ENCODE data around the gene RAET1E. TPM values are rescaled to one million over a fixed set of nuclear protein-coding genes. Genes with fewer than 3 reads are reported as not detected.
"Not testable (repeated sequence)": the region's sequence is repeated elsewhere in the genome, so short reads cannot be mapped to it uniquely, and the experiment has no call there.

The RAET1E gene
- total RNA-seq, 2 donors from 2014 or later: 1.6 TPM; not detected in 1

DNA sequence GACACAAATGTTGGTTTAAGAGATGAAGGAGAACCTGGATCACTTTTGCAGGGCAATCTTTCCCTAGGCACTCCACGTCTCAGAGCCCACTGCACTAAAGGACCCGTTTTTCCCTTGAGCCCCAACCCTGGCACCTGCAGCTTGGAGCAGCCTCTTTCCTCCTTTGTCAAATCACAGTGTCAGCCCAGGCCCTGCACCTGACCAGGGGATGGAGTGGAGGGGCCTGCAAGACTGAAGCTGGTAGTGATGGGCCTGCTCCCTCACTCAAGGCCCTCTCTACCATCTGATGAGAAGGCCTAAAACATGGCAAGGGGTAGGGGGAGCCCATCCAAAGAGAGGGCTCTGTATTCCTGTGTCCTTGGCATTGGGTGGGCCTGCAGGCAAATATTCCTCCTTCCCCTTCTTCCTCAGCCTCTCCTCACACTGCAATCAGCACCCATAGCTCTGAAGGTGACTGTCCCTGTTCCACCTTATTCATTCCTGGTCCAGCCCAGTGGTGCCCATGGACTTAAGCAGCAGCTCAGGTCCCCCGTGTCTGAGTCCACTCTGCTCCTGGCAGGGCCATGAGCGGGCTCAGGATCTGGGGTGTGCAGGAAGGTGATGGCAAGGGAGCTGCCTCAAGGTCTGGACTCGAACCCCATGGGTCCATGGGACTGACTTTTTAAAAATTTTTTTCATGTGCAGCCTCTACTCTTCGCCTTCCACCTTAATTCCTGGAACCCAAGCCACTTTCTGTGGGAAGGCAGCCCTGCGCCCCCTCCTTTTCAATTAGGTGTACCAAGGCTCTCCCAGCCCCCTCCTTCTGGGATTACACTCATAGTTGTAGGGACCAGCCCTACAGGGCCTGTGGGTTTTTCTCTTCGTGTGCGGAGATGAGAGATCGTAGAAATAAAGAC, 18.3 kb upstream of the RAET1E start:
- intact Hi-C loops (cut with DNase I): no loop called here
- peak; percentile 62 for DNase-seq (ENCODE audit: low spot score)

DNA sequence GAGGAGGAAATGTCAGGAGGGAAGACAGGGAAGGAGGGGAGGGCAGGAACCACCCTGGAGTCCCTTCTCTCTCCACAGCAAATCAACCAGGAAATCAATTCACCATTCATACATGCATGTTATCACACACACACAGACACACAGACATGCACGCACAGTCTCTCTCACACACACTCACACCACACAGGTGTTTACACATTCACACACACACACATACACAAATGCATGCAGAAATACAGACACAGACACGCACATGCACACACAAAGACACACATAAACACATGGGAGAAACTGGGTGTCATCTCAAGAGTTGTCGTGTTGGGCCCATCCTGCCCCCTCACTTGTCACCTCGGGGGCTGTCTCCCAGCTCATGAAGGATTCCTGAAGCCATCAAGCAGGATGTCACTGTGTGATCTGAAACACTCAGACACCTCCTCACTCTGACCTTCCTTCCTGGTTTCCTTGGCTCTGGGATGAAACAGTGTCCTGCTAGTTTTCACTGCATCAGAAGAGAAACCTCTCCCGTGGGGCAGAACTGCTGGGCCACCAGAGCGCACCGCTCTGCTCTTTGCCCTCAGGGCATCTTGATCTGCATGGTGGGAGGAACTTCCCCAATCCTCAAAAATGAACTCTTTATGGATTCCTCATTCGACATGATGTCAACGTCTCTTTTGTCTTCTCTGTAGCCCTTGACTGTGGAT, 15.8 kb upstream of the RAET1E start:
- intact Hi-C loops (cut with DNase I): no loop called here
- peak; percentile 51 for DNase-seq (ENCODE audit: low spot score)

GRCh38 chr6:149913085-149913484, 15.2 kb upstream of the RAET1E start:
- intact Hi-C loops (cut with DNase I): no loop called here
- peak; percentile 31 for DNase-seq (ENCODE audit: low spot score)

- DNase-seq (ENCODE audit: low spot score): peak; percentile 48
- intact Hi-C loops (cut with DNase I): not testable (repeated sequence)
Measured at GRCh38 chr6:149912680-149913079, 14.8 kb upstream of the RAET1E start.

DNA sequence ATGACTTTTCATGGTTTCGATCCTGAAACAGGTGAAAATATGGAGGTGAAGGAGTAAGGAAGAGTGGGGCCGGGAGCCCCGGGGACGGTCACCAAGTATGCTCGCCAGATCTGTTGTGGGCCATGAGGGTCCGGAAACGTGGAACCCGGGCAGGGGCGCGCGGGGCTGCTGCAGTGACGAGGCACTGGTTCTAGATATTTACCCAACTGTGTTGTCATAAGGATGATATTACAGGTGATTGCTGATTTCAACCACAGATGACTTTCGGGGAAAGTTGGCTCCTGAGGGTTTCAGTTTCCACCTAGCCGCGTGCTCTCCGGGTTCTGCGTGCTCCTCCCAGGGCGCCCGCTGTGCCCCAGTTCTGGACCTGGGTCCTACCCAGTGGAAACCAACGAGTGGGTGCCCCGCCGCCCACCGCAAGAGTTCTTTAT, 12.8 kb upstream of the RAET1E start:
- peak; percentile 73 for DNase-seq (ENCODE audit: low spot score)
- intact Hi-C loops (cut with DNase I): no loop called here

- intact Hi-C loops (cut with DNase I): no loop called here
- DNase-seq (ENCODE audit: low spot score): peak; percentile 73
Measured at GRCh38 chr6:149909701-149910470, 12.0 kb upstream of the RAET1E start.

GRCh38 chr6:149908480-149908879, 10.6 kb upstream of the RAET1E start:
- peak; percentile 14 for DNase-seq (ENCODE audit: low spot score)
- intact Hi-C loops (cut with DNase I): not testable (repeated sequence)

DNA sequence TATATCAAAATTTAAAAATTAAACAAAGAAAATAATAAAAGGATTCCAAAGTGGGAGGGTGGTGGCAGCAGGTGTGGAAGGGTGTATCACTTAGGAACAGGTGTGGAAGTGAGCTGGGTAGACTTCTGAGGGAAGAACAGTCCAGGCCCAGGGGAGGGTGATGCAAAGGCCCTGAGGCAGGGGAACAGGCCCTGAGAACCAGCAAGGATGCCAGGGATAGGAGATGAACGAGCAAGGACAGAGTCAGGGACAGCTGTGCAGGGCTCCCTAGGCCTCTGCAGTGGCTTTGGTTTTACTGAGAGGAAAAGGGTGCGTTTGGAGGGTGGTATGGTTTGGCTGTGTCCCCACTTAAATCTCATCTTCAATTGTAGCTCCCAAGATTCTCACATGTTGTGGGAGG, 9.4 kb upstream of the RAET1E start:
- DNase-seq (ENCODE audit: low spot score): peak; percentile 25
- intact Hi-C loops (cut with DNase I): no loop called here

GRCh38 chr6:149906405-149906804, 8.5 kb upstream of the RAET1E start:
- intact Hi-C loops (cut with DNase I): no loop called here

DNA sequence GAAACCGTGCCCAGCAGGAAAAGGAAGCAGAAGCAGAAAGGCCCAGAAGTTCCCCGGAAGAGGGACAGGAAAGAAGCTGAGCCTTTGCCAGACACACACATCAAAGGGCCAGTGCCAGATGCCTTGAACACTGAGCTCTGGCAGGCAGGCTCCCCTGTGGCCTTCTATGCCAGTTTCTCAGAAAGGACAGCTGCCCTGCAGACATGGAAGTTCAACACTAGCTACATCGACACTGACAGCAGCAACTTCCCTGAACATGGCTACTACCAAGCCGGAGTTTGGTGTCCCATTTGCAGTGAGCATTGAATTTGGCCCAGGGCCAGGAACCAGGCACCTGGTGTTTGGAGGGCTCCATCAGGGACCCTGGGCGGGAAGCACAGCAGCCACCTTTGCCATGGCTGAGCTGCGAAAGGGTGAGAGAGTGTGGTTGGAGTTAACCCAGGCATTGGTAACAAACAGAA, 8.0 kb upstream of the RAET1E start:
- DNase-seq (ENCODE audit: low spot score): no peak
- intact Hi-C loops (cut with DNase I): no loop called here

More at GRCh38 chr6:149906405-149906804, 8.5 kb upstream of the RAET1E start:
- peak; percentile 46 for DNase-seq (ENCODE audit: low spot score)

DNA sequence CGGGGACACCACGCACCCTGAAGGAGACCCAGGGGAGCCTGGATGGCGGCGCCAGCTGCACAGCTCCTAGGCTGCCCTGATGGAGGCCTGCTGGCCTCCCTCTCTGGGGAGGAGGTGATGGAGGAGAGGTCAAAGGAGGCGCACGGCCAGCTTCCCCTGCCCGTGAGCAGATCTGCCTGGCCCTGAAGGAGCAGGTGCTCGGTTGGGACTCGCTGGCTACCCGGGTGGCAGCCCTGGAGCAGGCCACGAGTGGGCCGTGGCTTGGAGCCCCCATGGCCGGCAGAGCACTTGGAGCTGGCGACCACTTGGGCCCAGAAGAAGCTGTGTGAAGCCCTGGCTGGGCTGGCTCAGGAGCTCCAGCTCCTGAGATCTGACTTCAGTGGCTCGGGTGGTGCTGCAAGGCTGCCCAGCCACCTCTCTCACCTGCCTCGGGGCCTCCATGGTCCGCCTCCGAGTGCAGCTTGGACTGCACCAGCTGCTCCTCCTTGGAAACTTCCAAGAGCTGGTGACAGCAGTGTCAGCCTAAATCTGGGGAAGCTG, 7.5 kb upstream of the RAET1E start:
- peak; percentile 75 for DNase-seq (ENCODE audit: low spot score)
- intact Hi-C loops (cut with DNase I): no loop called here

- intact Hi-C loops (cut with DNase I): no loop called here
- DNase-seq (ENCODE audit: low spot score): peak; percentile 68
Measured at GRCh38 chr6:149904661-149905370, 6.9 kb upstream of the RAET1E start.

DNA sequence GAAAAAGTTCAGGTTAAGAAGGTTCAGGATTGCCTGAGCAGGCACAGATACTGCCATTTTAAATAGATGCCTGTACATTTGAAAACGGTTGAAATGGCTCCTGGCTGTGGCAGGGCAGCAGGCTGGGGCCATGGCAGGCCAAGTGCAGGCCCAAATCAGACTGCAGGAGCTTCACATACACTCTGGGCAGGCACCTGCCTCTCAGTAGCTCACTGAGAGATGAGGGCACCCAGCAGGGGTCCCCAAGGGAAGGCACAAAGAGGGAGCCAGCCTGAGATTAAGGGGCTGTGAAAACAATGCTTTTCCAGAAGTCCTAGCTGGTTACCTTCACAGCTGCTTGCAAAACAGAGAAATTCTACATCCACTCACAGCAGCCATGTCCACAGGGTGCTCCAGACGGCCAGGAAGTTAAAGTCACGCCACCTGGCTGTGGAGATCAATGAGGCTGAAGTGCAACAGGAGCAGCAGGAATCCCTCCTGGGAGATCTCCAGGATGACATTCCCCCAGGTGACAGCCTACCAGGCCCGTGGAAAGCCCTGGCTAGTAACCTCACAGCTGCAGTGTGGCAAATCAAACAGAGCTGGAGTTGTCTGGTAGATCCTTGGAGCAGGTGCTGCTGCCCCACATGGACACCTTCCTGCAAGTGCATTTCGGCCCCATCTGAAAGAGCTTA, 6.2 kb upstream of the RAET1E start:
- intact Hi-C loops (cut with DNase I): no loop called here
- DNase-seq (ENCODE audit: low spot score): no peak

DNA sequence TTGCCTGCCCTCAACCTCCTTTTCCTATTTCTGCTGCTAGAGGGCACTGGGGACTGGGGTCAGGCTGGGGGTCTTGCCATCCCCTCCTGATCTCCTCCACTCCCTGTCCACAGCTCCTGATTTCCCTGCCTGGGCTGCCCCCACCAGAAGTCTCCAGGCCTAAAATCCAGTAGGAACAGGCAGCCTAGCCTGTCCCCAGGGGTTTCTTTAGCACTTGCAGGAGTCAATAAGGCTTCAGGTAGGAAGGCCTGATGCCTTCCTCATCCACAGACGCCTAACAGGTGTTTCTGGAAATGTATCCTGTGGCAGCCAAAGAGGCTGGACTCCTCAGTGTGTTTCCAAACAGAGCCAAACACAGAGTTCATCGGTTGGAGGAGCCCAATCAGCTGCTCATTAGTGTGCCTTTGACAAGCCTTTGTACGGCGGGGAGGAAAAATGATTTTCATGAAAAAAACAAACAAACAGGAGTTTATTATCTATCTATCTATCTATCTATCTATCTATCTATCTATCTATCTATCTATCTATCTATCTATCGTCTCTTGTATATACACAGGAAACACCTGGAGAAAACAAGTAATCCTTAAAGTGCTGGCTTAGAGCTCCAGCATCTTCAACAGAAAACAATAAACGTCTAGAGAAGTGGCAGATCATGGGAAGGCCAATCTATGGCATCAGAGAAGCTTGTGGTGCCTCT, 3.7 kb upstream of the RAET1E start:
- intact Hi-C loops (cut with DNase I): no loop called here
- DNase-seq (ENCODE audit: low spot score): no peak

DNA sequence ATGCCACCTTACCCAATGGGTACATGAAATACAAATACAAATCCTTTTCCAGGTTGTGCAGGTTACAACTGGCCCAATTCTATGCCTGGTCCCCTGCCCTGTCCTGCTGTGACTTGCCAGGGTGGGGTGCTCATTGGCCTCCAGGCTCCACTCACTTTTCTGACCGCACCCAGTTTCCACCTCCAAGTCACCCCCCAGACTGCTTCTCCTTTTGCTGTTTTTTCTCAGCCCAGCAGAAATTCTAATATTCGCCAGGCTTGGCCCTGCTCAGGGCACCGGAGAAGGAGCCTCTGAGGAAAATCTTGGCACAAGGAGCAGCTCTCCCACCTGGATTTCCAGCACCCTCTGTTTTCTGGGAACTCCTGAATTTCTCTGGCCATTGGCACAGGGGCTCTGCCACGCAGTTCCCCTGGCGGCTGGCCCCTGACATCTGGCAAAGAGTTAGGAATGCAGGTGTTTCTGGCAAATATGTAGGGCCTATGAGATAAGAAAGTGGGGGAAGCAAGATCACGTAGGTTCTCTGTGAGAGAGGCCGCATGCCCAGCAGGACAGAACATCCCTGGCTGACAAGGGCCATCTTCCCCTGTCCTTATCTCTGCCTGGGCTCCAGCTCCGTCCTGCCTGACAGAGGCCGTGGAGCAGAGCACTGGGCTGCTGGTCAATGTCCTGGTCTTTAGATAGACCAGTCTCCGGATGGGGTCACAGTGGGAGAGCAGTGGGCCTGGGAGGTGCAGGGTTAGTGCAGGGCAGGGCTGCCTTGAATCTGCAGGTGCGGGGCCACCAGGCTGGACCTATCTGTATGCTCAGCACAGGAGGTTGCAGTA, 2.9 kb upstream of the RAET1E start:
- no peak for DNase-seq (ENCODE audit: low spot score)
- intact Hi-C loops (cut with DNase I): no loop called here

DNA sequence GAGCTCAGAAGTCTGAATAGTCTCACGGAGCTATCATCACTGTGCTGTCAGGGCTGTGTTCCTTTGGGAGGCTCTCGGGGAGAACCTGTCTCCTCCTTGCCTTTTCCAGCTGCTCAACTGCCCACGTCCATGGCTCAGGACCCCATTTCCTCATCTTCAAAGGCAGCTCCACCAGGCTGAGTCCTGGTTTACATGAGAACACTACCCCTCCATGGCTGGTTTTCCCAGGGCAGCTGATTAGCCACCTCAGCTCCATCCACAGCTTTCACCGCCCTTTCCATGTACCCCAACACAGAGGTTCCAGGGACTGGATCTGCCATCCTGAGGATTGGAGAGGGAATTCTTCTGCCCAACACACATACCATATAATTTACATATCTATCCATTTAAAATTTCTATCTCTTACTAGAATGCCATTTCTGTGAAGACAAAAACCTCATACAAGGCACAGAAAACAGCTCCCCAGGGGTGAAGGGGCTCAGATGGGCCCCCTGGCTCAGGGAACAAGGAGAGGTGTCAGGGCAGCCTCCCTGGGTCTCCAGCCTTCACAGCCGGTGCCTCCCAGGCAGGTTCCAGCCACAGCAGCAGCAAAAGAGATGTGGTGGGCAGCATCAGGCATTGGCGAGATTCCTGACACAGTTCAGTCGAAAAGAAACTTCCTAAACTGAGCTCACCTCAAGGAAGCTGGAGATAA, 2.2 kb upstream of the RAET1E start:
- intact Hi-C loops (cut with DNase I): no loop called here
- no peak for DNase-seq (ENCODE audit: low spot score)

Data from posterior vena cava (tissue), 2 donors.